ENCODE data around the gene CALML6.

- TF ChIP-seq POLR2A (IDR thresholded peaks at IDR 0.05; ENCODE audit: low read depth, low read length) = no peak
- no peak for TF ChIP-seq POLR2AphosphoS5 (IDR thresholded peaks at IDR 0.05; ENCODE audit: low read depth, low read length)
- no peak for TF ChIP-seq TAF1 (IDR thresholded peaks at IDR 0.05; ENCODE audit: borderline replicate concordance, low read depth, low read length)
These were observed 10.6 kb downstream of the CALML6 start for GRCh38 chr1:1925437-1926345.
